ENCODE results near the gene RASD1. TPM values are rescaled to one million over a fixed set of nuclear protein-coding genes. Genes with fewer than 3 reads are reported as not detected.
"Not testable (repeated sequence)": the region's sequence is repeated elsewhere in the genome, so short reads cannot be mapped to it uniquely, and the experiment has no call there.

Gene RASD1
- total RNA-seq, 1 experiment from 2014 or later, result 6.0 TPM

GRCh38 chr17:17497065-17497844 lies 1.1 kb upstream of the RASD1 start:
- no peak for DNase-seq (ENCODE audit: low spot score)

GRCh38 chr17:17495536-17496188 lies 533 bp downstream of the RASD1 start:
- no peak for DNase-seq (ENCODE audit: low spot score)

GRCh38 chr17:17494870-17495535 lies 1.2 kb downstream of the RASD1 start:
- peak; percentile 25 for DNase-seq (ENCODE audit: low spot score)

GRCh38 chr17:17494499-17494869 lies 1.7 kb downstream of the RASD1 start:
- no peak for DNase-seq (ENCODE audit: low spot score)

- DNase-seq (ENCODE audit: low spot score), result no peak
Observed at GRCh38 chr17:17493986-17494466, 2.2 kb downstream of the RASD1 start.

GRCh38 chr17:17493249-17493985 lies 2.8 kb downstream of the RASD1 start:
- no peak for DNase-seq (ENCODE audit: low spot score)

GRCh38 chr17:17492571-17492970 lies 3.6 kb downstream of the RASD1 start:
- DNase-seq (ENCODE audit: low spot score), result no peak

- no peak for DNase-seq (ENCODE audit: low spot score)
Observed at GRCh38 chr17:17492085-17492484, 4.1 kb downstream of the RASD1 start.

- no peak for DNase-seq (ENCODE audit: low spot score)
Observed at GRCh38 chr17:17491546-17491988, 4.6 kb downstream of the RASD1 start.

- DNase-seq (ENCODE audit: low spot score), result no peak
Observed at GRCh38 chr17:17491031-17491471, 5.1 kb downstream of the RASD1 start.

GRCh38 chr17:17487998-17488397 lies 8.2 kb downstream of the RASD1 start:
- no peak for DNase-seq (ENCODE audit: low spot score)

- DNase-seq (ENCODE audit: low spot score), result not testable (repeated sequence)
Observed at GRCh38 chr17:17486416-17486815, 9.8 kb downstream of the RASD1 start.

GRCh38 chr17:17485420-17485819 lies 10.8 kb downstream of the RASD1 start:
- no peak for DNase-seq (ENCODE audit: low spot score)

GRCh38 chr17:17484451-17484899 lies 11.7 kb downstream of the RASD1 start:
- no peak for DNase-seq (ENCODE audit: low spot score)

- no peak for DNase-seq (ENCODE audit: low spot score)
Observed at GRCh38 chr17:17481860-17482259, 14.3 kb downstream of the RASD1 start.

- DNase-seq (ENCODE audit: low spot score), result no peak
Observed at GRCh38 chr17:17480593-17481148, 15.5 kb downstream of the RASD1 start.

- no peak for DNase-seq (ENCODE audit: low spot score)
Observed at GRCh38 chr17:17479209-17479608, 17.0 kb downstream of the RASD1 start.

- peak; percentile 85 for DNase-seq (ENCODE audit: low spot score)
Observed at GRCh38 chr17:17476865-17477467, 19.2 kb downstream of the RASD1 start, which contains the start of gene MED9. Gene MED9 (plus strand): TSS chr17:17477000. CDS start chr17:17477042, 42 bp downstream.

GRCh38 chr17:17474341-17474740 lies 21.9 kb downstream of the RASD1 start:
- DNase-seq (ENCODE audit: low spot score), result no peak

GRCh38 chr17:17472333-17472920 lies 23.8 kb downstream of the RASD1 start:
- no peak for DNase-seq (ENCODE audit: low spot score)
